Measurements from ENCODE around the gene ALDOA. TPM values are rescaled to one million over a fixed set of nuclear protein-coding genes. Genes with fewer than 3 reads are reported as not detected.

ALDOA gene
- total RNA-seq, 4 donors from 2014 or later: 836 to 988 (median 910) TPM

- no peak for DNase-seq (ENCODE audit: low spot score in 2 of 2)
- intact Hi-C loops (cut with DNase I; ENCODE audit: low total_unique reads): no loop called here
- WGBS, 2 donors: 1 to 4% methylated on average over 15 to 27 of the region's 33 CpGs
- H3K4me3 ChIP-seq (ENCODE audit: low read depth, poor library complexity, severe bottlenecking): peak overlapping the region; percentile 90
- TF ChIP-seq POLR2A (IDR thresholded peaks at IDR 0.05) (no peak), CTCF (IDR thresholded peaks at IDR 0.05) (no peak)
Measured at GRCh38 chr16:30076276-30076791, 10.8 kb downstream of the ALDOA start.

GRCh38 chr16:30077656-30078055, 12.1 kb downstream of the ALDOA start:
- no peak for TF ChIP-seq CTCF (IDR thresholded peaks at IDR 0.05)
- TF ChIP-seq POLR2A (IDR thresholded peaks at IDR 0.05): no peak
- intact Hi-C loops (cut with DNase I; ENCODE audit: low total_unique reads): no loop called here
- 64 to 67% methylated on average over 6 of the region's 6 CpGs for WGBS, 2 donors
- no peak overlapping the region for H3K4me3 ChIP-seq (ENCODE audit: low read depth, poor library complexity, severe bottlenecking)
- no peak for DNase-seq (ENCODE audit: low spot score in 2 of 2)

GRCh38 chr16:30078744-30079143, 13.2 kb downstream of the ALDOA start:
- intact Hi-C loops (cut with DNase I; ENCODE audit: low total_unique reads): no loop called here
- TF ChIP-seq CTCF (IDR thresholded peaks at IDR 0.05): no peak
- TF ChIP-seq POLR2A (IDR thresholded peaks at IDR 0.05): no peak
- 81 to 86% methylated on average over 7 of the region's 7 CpGs for WGBS, 2 donors
- no peak overlapping the region for H3K4me3 ChIP-seq (ENCODE audit: low read depth, poor library complexity, severe bottlenecking)
- no peak for DNase-seq (ENCODE audit: low spot score in 2 of 2)

- H3K4me3 ChIP-seq (ENCODE audit: low read depth, poor library complexity, severe bottlenecking): no peak overlapping the region
- WGBS, 2 donors: 84 to 89% methylated on average over 7 of the region's 7 CpGs
- no peak for DNase-seq (ENCODE audit: low spot score in 2 of 2)
- TF ChIP-seq CTCF (IDR thresholded peaks at IDR 0.05): no peak
- TF ChIP-seq POLR2A (IDR thresholded peaks at IDR 0.05): no peak
- intact Hi-C loops (cut with DNase I; ENCODE audit: low total_unique reads): no loop called here
Measured at GRCh38 chr16:30079480-30079879, 13.9 kb downstream of the ALDOA start.

GRCh38 chr16:30082545-30083090, 17.1 kb downstream of the ALDOA start:
- no peak for DNase-seq (ENCODE audit: low spot score in 2 of 2)
- TF ChIP-seq POLR2A (IDR thresholded peaks at IDR 0.05): no peak
- TF ChIP-seq CTCF (IDR thresholded peaks at IDR 0.05): no peak
- intact Hi-C loops (cut with DNase I; ENCODE audit: low total_unique reads): no loop called here
- no peak overlapping the region for H3K4me3 ChIP-seq (ENCODE audit: low read depth, poor library complexity, severe bottlenecking)
- WGBS, 2 donors: 84 to 87% methylated on average over 20 of the region's 20 CpGs
